OCI-LY7 (cell line): ENCODE measurements around the gene SLC17A1. TPM values are rescaled to one million over a fixed set of nuclear protein-coding genes. Genes with fewer than 3 reads are reported as not detected.

Experiments
- BruUV-seq: library from RNA; stranded (reverse); fragments of 400-500 nt; replicated peaks from 2 replicates; lab custom pipeline; 2021; lab: Mats Ljungman, UMichigan
- CTCF ChIA-PET: fragments of 300-600 bp; sonication (Branson Sonifier 250); formaldehyde crosslinking; loops from one replicate; lab custom pipeline; 2022; ENCODE audit warnings: antibody characterized with exemption; ENCODE audit not compliant: unreplicated experiment; lab: Charles Lee
- POLR2A ChIA-PET: fragments of 300-600 bp; sonication (Branson Sonifier 250); formaldehyde crosslinking; loops from one replicate; lab custom pipeline; 2022; ENCODE audit warnings: antibody characterized with exemption; lab: Charles Lee
- DNase-seq: peaks from one replicate; pipeline ENCODE4 v3.0.0-alpha.2; 2015; ENCODE audit warnings: low spot score
- H2AFZ ChIP-seq: fragments of 200-600 bp; sonication (generic), shearing (Covaris generic); 2 replicates; pipeline ENCODE4 v1.6.1; 2014; ENCODE audit warnings: mild to moderate bottlenecking, antibody characterized with exemption, low read length, moderate library complexity
- H3K27ac ChIP-seq: fragments of 200-600 bp; sonication (generic); 2 replicates; pipeline ENCODE4 v1.5.1; 2014; ENCODE audit warnings: mixed run types, low read depth, mild to moderate bottlenecking, moderate library complexity, low read length, inconsistent platforms; ENCODE audit not compliant: poor library complexity, severe bottlenecking
- H3K36me3 ChIP-seq: fragments of 200-600 bp; sonication (generic); 2 replicates; pipeline ENCODE4 v1.6.1; 2014; ENCODE audit warnings: mild to moderate bottlenecking, antibody characterized with exemption, low read length, moderate library complexity, mixed read lengths; ENCODE audit not compliant: insufficient read depth
- H3K4me1 ChIP-seq: fragments of 200-600 bp; sonication (generic); 2 replicates; pipeline ENCODE4 v1.5.1; 2014; ENCODE audit warnings: mild to moderate bottlenecking, low read length; ENCODE audit not compliant: insufficient read depth, poor library complexity, severe bottlenecking
- H3K4me2 ChIP-seq: fragments of 200-600 bp; sonication (generic); 2 replicates; pipeline ENCODE4 v1.6.1; 2014; ENCODE audit warnings: mild to moderate bottlenecking, low read length
- H3K4me3 ChIP-seq: fragments of 200-600 bp; sonication (generic); 2 replicates; pipeline ENCODE4 v1.5.1; 2014; ENCODE audit warnings: mild to moderate bottlenecking, low read depth, low read length; ENCODE audit not compliant: poor library complexity, severe bottlenecking
- H3K79me2 ChIP-seq: fragments of 200-600 bp; sonication (generic); 2 replicates; pipeline ENCODE4 v1.6.1; 2016; ENCODE audit warnings: low read depth, mild to moderate bottlenecking, low read length, moderate library complexity, mixed read lengths; ENCODE audit not compliant: insufficient read depth
- H3K9me2 ChIP-seq: fragments of 200-600 bp; sonication (generic); 2 replicates; pipeline ENCODE4 v1.6.1; 2016; ENCODE audit warnings: mild to moderate bottlenecking, low read length, mixed read lengths; ENCODE audit not compliant: insufficient read depth
- H3K9me3 ChIP-seq: fragments of 200-600 bp; sonication (generic); 2 replicates; pipeline ENCODE4 v1.6.1; 2014; ENCODE audit warnings: mild to moderate bottlenecking, mixed run types, low read length, mixed read lengths
- H4K20me1 ChIP-seq: fragments of 200-600 bp; sonication (generic); 2 replicates; pipeline ENCODE4 v1.6.1; 2014; ENCODE audit warnings: mild to moderate bottlenecking, antibody characterized with exemption, low read length, moderate library complexity, mixed read lengths; ENCODE audit not compliant: insufficient read depth
- CTCF ChIP-seq: fragments of 200-600 bp; sonication (generic); conservative IDR thresholded peaks from 2 replicates; pipeline ENCODE4 v1.5.1; 2014; ENCODE audit warnings: mild to moderate bottlenecking, antibody characterized with exemption, low read length, moderate library complexity, mixed read lengths
- EZH2phosphoT487 ChIP-seq: fragments of 200-600 bp; sonication (generic); IDR thresholded peaks from 2 replicates; pipeline ENCODE4 v1.6.1; 2018; ENCODE audit warnings: low read depth, borderline replicate concordance, mild to moderate bottlenecking, mixed run types, antibody characterized with exemption, low read length, moderate library complexity, mixed read lengths
- intact Hi-C: fragments of 100-400 bp; cut with micrococcal nuclease; formaldehyde crosslinking; loops from one replicate; pipeline ENCODE4 v1.10.0; 2022; ENCODE audit not compliant: unreplicated experiment
- total RNA-seq, 2 experiments: library from RNA; depleted of rRNA in 1 of 2; stranded (reverse); fragments of >200 nt in 1 of 2; shearing (Covaris generic) in 1 of 2; gene quantifications; 2 replicates each; pipeline ENCODE4 v1.2.3, GENCODE V29; 2014 to 2022

SLC17A1 gene
- total RNA-seq, 2 experiments from 2014 or later: not detected

- BruUV-seq: no TSS peak
- no peaks in the 10 kb centered on the region for H3K79me2 ChIP-seq
Measured at GRCh38 chr6:25756382-25757363, 75.2 kb downstream of the SLC17A1 start.

GRCh38 chr6:25755483-25755882 is 76.4 kb downstream of the SLC17A1 start:
- Histone ChIP-seq H2AFZ (no peak overlapping the region), H3K36me3 (no peaks in the 10 kb centered on the region), H3K9me3 (no peaks in the 10 kb centered on the region), H4K20me1 (no peaks in the 10 kb centered on the region), H3K4me1 (no peaks in the 10 kb centered on the region), H3K79me2 (no peaks in the 10 kb centered on the region), H3K4me3 (no peak overlapping the region), H3K9me2 (no peaks in the 10 kb centered on the region), H3K4me2 (no peak overlapping the region), H3K27ac (no peak overlapping the region)
- no peak for DNase-seq
- ChIA-PET CTCF (no interaction called here), POLR2A (no interaction called here)
- TF ChIP-seq CTCF (no peak), EZH2phosphoT487 (no peak)
- intact Hi-C loops: no loop called here
- no TSS peak for BruUV-seq

More at GRCh38 chr6:25756382-25757363, 75.2 kb downstream of the SLC17A1 start:
- no peaks in the 10 kb centered on the region for H3K36me3 ChIP-seq
- no peaks in the 10 kb centered on the region for H3K9me2 ChIP-seq
- CTCF ChIA-PET: no interaction called here
- no peak for DNase-seq
- POLR2A ChIA-PET: no interaction called here
- no peak overlapping the region for H3K27ac ChIP-seq
- H4K20me1 ChIP-seq: no peaks in the 10 kb centered on the region
- no peak overlapping the region for H2AFZ ChIP-seq
- H3K4me1 ChIP-seq: no peaks in the 10 kb centered on the region
- intact Hi-C loops: no loop called here
- H3K9me3 ChIP-seq: no peaks in the 10 kb centered on the region
- no peak overlapping the region for H3K4me2 ChIP-seq
- TF ChIP-seq CTCF (no peak), EZH2phosphoT487 (no peak)
- H3K4me3 ChIP-seq: no peak overlapping the region

- no peaks in the 10 kb centered on the region for H3K36me3 ChIP-seq
- no peak within 1 kb of the TSS for H3K4me2 ChIP-seq
- ChIA-PET POLR2A (interaction anchor here (0.6 kb wide), 1 partner anchor 152 kb away, joined by 3 read pairs; no protein-coding TSS in a partner anchor), CTCF (interaction anchor here (0.7 kb wide), 1 partner anchor 84 kb away, joined by 4 read pairs; no protein-coding TSS in a partner anchor)
- no peak for DNase-seq
- H3K9me2 ChIP-seq: no peaks in the 10 kb centered on the region
- no peaks in the 10 kb centered on the region for H4K20me1 ChIP-seq
- H3K4me3 ChIP-seq: no peak within 1 kb of the TSS
- H3K79me2 ChIP-seq: no peaks in the 10 kb centered on the region
- no peak within 1 kb of the TSS for H3K27ac ChIP-seq
- TF ChIP-seq EZH2phosphoT487 (no peak), CTCF (no peak)
- H3K4me1 ChIP-seq: no peaks in the 10 kb centered on the region
- no TSS peak for BruUV-seq
- no peak within 1 kb of the TSS for H2AFZ ChIP-seq
- intact Hi-C loops: no loop called here
- no peaks in the 10 kb centered on the region for H3K9me3 ChIP-seq
Measured at GRCh38 chr6:25754535-25754934, 77.3 kb downstream of the SLC17A1 start, which contains the start of gene SLC17A4. Gene SLC17A4, plus strand, starts transcription at chr6:25754742. Its CDS starts 7,221 bp downstream, at chr6:25761963.
